Retina (tissue), 1 donor: ENCODE results near the gene ELK3.

Source experiments
- DNase-seq: peaks from one replicate; pipeline ENCODE4 v3.0.0-alpha.2; 2016

The ELK3 gene

GRCh38 chr12:96189781-96190180 is 4.4 kb upstream of the ELK3 start:
- no peak for DNase-seq

DNA sequence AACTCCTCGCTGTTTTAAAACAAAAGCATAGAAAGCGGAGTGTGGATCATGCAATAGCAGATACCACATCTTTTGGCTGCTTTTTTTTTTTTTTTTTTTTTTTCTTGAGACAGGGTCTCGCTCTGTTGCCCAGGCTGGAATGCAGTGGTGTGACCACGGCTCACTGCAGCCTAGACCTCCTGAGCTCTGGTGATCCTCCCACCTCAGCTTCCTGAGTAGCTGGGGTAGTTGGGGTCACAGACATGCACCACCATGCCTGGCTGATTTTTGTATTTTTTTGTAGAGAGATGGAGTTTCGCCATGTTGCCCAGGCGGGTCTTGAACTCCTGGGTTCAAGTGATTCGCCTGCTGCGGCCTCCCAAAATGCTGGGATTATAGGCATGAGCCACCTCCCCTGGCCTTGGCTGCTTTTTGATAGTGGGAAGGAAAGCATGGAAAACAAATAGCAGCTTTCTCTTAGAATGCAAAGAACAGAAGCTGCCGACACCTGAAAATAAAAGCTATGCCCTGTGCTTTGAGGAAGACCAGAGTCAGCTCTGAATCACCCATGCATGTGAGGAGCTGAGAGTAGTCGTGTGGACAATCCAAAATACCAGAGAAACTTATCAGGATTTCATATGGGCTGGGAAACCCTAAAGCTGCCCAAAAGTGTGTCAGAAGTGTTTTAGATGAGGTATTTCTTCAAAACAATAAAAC is 3.6 kb upstream of the ELK3 start:
- no peak for DNase-seq

DNA sequence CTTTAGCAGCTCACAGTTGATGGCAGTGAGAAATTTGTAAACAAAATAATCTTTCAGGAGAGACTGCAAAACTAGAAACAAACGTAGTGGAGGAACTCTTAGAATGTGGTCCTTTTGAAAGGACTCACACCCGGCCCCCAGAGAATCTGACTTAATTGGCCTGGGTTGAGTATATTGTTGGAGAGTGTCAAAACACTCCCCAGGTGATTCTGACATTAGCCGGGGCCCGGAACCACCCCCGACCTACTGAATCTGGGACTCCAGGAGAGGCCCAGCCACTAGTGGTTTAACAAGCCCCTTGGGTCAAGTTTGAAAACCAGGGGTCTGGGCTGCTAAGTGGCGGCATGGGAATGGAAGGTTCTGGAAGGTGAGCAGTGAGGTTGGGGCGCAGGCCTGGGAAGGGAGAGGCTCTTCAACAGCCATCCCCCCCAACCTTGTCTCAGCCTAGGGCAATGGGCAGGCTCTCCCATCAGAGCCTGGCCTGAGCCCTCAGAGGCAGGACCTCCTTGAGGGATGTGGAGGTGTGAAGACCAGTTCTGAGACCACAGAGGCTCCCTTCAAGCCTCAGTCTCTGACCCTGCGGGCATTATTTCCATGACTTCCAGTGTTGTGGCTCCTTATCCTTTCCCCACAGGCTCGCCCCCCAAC is 1.1 kb upstream of the ELK3 start:
- DNase-seq = peak; percentile 16

GRCh38 chr12:96194576-96194889 is 358 bp downstream of the ELK3 start:
- DNase-seq = peak; percentile 67

DNA sequence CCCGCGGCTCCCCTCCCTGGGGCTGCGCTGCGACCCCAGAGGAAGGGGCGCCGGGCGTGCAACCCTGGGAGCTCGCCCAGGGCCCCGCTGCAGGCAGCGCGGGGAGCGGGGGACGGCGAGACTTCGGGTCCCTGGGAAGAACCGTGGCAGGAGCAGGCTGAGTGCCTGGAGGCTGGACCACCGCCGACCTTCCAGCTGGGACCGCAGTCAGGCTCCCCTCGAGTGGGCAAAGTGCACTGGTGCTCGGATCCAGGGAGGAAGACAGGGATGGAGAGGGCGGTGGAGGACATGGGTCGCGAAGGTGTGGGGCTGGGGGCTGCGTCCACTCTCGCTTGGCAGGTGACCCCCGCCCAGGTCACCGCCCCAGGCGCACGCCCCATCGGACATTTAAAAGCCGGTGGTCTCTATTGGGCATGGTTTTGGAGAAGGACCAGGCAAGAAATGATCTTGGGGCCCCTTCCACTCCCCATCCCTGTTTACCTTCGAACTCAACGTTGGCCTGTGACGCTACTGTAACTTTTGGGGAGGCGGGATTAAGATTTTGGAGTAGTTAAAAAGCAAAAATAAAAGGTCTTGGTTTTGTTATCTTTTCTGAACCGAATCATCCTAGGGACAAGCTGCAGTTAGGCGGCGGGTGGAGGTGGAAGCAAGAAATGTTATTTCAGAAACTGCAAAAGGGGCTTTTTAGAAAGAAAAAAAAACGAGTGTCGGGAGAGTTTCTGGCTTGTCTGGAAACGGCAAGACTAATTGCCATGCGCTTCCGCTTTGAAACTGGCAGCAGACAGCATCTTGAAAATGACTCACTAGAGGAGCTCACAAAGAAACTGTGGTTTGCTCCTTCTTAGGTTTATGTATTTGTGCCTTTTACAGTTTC is 1.0 kb downstream of the ELK3 start:
- peak; percentile 65 for DNase-seq

- peak; percentile 56 for DNase-seq
Observed at GRCh38 chr12:96195845-96196451, 1.8 kb downstream of the ELK3 start.

DNA sequence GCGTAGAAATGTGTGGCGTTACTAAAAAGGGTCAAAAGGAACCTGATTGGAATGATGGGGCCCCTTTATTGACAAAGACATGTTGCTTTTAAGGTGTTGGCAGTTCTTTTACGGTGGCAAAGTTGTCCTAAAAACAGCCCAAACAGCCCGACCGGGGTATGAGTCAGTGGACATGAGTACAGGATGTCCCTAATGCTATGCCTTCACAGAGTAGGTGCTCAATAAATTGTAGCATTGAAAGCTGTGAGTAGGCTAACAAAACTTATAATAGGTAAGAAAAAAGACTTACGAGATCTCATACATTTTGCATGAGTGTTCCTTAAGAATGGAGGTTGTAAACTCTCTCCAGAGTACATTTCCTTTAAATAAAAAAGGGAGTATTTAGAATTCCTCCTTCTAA is 2.6 kb downstream of the ELK3 start:
- DNase-seq = no peak

DNA sequence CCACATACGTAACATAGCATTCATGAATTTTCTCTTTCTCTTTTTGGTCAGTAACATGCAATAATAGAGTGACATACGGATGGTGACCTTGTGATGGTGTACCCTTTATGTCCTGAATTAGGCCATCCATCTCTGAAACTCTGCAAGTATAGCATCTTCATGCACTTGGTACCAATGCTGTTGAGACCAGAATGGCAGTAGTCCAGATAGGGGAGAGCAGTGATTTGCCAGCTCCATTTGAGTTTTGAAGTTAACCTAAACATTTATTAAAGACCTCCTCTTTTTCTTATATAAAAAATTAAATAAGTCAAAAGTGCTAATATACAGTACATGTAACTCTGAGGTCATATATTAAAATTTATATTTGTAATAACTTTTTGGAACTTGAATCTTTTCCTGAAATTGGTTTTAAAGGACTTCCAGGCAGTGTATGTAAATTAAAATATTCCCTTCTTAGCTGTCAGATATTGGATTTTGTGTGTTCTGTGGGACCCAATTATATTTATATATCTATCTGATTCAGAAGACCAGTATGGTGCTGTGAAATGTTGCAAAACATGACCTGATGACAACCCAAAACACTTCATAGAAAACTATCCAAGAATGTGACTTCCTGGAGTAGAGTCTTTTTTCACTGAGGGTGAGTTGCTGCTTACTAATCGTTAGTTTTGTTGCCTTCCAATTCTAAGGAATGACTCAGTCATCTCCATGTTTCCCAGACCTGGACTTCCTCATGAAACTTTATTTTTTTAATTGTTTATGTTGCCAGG is 3.5 kb downstream of the ELK3 start:
- no peak for DNase-seq

GRCh38 chr12:96198965-96199364 is 4.8 kb downstream of the ELK3 start:
- no peak for DNase-seq

- no peak for DNase-seq
Observed at GRCh38 chr12:96199464-96199863, 5.3 kb downstream of the ELK3 start.

DNA sequence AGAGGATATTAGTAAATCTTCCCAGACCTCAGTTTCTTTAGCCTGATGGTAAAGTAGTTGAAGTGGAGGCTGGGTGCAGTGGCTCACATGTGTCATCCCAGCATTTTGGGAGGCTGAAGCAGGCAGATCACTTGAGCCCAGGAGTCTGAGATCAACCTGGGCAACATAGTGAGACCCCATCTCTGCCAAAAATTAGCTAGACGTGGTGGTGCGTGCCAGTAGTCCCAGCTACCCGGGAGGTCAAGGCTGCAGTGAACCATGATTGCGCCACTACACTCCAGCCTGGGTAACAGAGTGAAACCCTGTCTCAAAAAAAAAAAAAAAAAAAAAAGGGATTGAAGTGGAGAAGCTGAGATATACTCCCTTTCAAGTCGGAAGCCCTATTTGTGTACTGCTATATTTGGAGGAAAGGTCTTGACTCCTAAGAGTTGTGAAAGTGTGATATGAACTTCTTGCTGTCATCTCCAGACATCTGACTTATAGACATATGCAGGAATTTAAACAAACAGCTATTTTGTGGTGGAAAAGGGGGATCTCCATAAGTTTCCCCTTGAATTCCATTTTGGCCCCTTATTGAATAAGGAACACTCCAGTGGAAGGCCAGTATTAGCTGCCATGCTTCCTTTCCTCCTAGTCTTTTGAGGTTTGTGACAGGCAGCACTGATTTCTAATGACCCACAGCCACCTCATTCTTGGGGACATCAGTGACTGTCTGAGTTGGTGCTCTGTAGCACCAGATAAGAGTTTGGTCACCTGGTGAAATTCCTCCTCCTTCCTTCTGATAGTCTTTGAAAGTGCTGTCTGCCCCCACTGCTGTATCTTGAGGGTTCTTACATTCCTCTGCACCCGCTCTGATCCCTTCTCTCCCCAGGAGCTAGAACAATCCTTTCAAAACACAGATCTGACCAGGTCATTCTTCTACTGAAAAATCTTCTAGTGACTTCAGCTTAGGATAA is 7.4 kb downstream of the ELK3 start:
- DNase-seq = no peak

DNA sequence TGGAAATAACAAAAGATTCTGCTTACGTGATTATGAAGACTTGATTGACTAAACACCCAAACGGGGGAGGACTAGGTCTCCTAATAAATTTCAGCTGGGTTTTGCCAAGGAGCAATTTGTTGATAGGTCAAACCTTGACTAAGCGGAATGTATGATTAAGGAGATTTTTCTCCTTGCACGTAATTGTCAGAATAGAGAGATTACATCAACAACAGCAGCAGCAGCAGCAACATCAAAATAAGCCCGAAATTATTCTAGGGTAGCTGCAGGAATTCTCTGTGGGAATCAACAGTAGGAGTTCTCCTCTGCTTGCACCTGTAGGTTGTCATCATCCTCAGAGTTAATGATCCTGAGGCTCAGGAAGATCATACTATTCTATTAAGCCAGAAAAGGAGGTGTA is 10.2 kb downstream of the ELK3 start:
- DNase-seq = no peak

DNA sequence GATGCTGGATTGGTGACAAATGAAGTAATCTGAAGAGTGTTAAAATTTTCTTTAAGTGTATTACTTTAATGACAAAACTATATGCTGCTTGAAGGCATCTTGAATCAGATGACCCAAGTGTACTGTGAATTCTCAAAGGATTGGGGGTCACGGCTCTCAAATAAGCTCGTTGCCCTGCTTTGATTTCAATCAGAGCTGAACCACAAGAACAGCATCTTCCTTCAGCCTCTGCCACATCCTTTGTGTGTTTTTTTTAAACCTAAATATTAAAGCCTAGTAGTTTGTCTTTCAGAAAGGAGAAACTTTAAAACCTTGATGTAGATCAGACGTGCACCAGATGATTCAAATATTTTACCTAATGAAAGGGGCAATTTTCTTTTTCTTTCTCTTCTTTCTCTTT is 11.7 kb downstream of the ELK3 start:
- no peak for DNase-seq

GRCh38 chr12:96206936-96207662 is 12.9 kb downstream of the ELK3 start:
- DNase-seq = no peak

GRCh38 chr12:96208346-96208745 is 14.2 kb downstream of the ELK3 start:
- no peak for DNase-seq

GRCh38 chr12:96208801-96209549 is 14.8 kb downstream of the ELK3 start:
- no peak for DNase-seq

DNA sequence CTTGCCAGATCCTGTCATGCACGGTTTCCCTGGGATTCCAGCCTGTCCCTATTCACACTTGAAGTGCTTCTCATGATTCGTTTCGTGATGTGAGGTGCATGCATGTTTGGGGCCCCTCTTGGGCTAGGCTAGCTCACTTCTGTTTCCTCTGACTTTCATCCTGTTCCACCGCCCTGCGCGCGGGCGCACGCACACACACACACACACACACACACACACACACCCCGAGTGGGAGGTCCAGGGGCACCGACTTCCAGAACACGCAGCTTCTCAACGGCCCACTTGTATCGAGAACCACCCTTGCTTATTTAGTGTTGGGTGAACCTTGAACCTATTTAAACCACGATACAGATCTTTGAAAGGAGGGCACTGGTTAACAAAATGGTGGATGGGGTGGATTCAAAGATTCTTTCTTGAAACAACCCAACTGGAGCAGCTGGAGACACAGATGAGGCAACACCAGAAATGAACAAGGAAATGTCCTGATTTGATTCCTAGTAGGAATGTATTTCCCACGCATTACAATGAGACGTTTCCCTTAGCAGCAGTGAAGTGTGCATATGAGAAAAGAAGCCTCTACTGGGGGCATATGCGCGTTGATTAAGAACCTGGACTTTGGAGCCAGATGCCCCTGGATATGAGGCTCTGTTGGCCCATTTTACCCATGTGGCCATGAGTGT is 16.3 kb downstream of the ELK3 start:
- DNase-seq = no peak

- no peak for DNase-seq
Observed at GRCh38 chr12:96211988-96212387, 17.8 kb downstream of the ELK3 start.
